ENCODE measurements around the gene RNF220. TPM values are rescaled to one million over a fixed set of nuclear protein-coding genes. Genes with fewer than 3 reads are reported as not detected.

Gene RNF220
- total and polyA plus RNA-seq, 2 of the 13 experiments (the other 11 are each of a cell fraction or from before 2014, with no cell fraction given): 48.2 to 72.1 TPM

- TF ChIP-seq ZNF232 (CRISPR knock-in tag; IDR thresholded peaks at IDR 0.05; ENCODE audit: borderline replicate concordance) (0 out of 2 replicates have a peak, but pooled peaks have one; percentile 19), ZNF547 (CRISPR knock-in tag; IDR thresholded peaks at IDR 0.05) (0 out of 2 replicates have a peak, but pooled peaks have one; percentile 11)
Measured at GRCh38 chr1:44631333-44631646, 226.2 kb downstream of the RNF220 start (continued).

- 11% methylated on average over 23 of the region's 88 CpGs for WGBS (ENCODE audit: low lambda C conversion rate)
- Histone ChIP-seq H2AFZ (ENCODE audit: low read length) (no peak overlapping the region), H3K27ac (ENCODE audit: extremely low read length, insufficient read depth, low read length) (peak overlapping the region; percentile 97), H3K4me1 (ENCODE audit: insufficient read depth, low read length) (peaks cover 38% of the 10 kb centered on the region), H3K9ac (ENCODE audit: insufficient read depth, low read depth, low read length) (peak overlapping the region; percentile 84), H3K27me3 (ENCODE audit: control insufficient read depth in 1 of 2, insufficient read depth in 2 of 2, low read length in 2 of 2) (no peaks in the 10 kb centered on the region), H4K20me1 (ENCODE audit: insufficient read depth, low read length) (no peaks in the 10 kb centered on the region), H3K4me2 (ENCODE audit: low read depth, low read length) (peak overlapping the region; percentile 92), H3K79me2 (ENCODE audit: insufficient read depth, low read length) (peaks cover 21% of the 10 kb centered on the region), H3K36me3 (replicated peaks in 1 of 2; ENCODE audit: control insufficient read depth in 1 of 2, insufficient read depth in 2 of 2, low read length in 2 of 2) (peaks cover 23 to 40% of the 10 kb centered on the region in 2 experiments), H3K9me3 (ENCODE audit: low read length) (no peaks in the 10 kb centered on the region), H3K4me3 (replicated peaks in 1 of 3; ENCODE audit: insufficient read depth in 1 of 3, low read depth in 2 of 3, low read length in 3 of 3) (peak overlapping the region; percentile 66 to 85 (median 76))
- in situ Hi-C loops (cut with HindIII; ENCODE audit: extremely low pct_ligation_motif_present, low pct_unique_long_range_greater_than_20kb): no loop called here
- ATAC-seq (peak; percentile 85), FAIRE-seq (no peak), DNase-seq (ENCODE audit: low spot score) (peak; percentile 84)
- CTCF ChIA-PET (ENCODE audit: low intra/inter-chr PET ratio, low total read pairs): no interaction called here
- intact Hi-C loops (cut with micrococcal nuclease; ENCODE audit: unreplicated experiment): loop anchor here (1.0 to 5.0 kb wide), 2 partner anchors 23 to 575 kb away; partner anchors contain the start of gene ZSWIM5
- POLR2A ChIA-PET: interaction anchor here (0.6 to 3.5 kb wide), 18 partner anchors 9 to 982 kb away, joined by 3 to 34 read pairs (median 7); partner anchors contain the start of genes ARMH1, KDM4A and TMEM53
- no TSS peak for BruUV-seq (replicated peaks)
- TF ChIP-seq CBFB (CRISPR knock-in tag; IDR thresholded peaks at IDR 0.05) (no peak), NR1H2 (CRISPR knock-in tag; IDR thresholded peaks at IDR 0.05; ENCODE audit: borderline replicate concordance, low read depth) (no peak), ZBTB7B (CRISPR knock-in tag; IDR thresholded peaks at IDR 0.05) (no peak; the same call in 1 of the 2 replicates), GPN1 (CRISPR knock-in tag; IDR thresholded peaks at IDR 0.05; ENCODE audit: borderline replicate concordance) (no peak), ELF3 (CRISPR knock-in tag; IDR thresholded peaks at IDR 0.05) (peak; percentile 80), CHD2 (IDR thresholded peaks at IDR 0.05; ENCODE audit: low read depth, low read length) (no peak), FOXC1 (CRISPR knock-in tag; IDR thresholded peaks at IDR 0.05; ENCODE audit: borderline replicate concordance) (no peak; the same call in 1 of the 2 replicates), SRF (IDR thresholded peaks at IDR 0.05; ENCODE audit: low read depth, low read length) (no peak), ZNF841 (CRISPR knock-in tag; IDR thresholded peaks at IDR 0.05; ENCODE audit: borderline replicate concordance) (no peak), ZNF75D (CRISPR knock-in tag; IDR thresholded peaks at IDR 0.05; ENCODE audit: borderline replicate concordance) (no peak), ZBTB14 (CRISPR knock-in tag; IDR thresholded peaks at IDR 0.05) (no peak), ZZZ3 (CRISPR knock-in tag; IDR thresholded peaks at IDR 0.05; ENCODE audit: borderline replicate concordance) (no peak), KLF15 (CRISPR knock-in tag; IDR thresholded peaks at IDR 0.05; ENCODE audit: borderline replicate concordance) (no peak), ZNF891 (CRISPR knock-in tag; IDR thresholded peaks at IDR 0.05) (no peak; the same call in 1 of the 2 replicates), MTF2 (CRISPR knock-in tag; IDR thresholded peaks at IDR 0.05; ENCODE audit: borderline replicate concordance) (no peak)
- TF ChIP-seq, protein P1, sequence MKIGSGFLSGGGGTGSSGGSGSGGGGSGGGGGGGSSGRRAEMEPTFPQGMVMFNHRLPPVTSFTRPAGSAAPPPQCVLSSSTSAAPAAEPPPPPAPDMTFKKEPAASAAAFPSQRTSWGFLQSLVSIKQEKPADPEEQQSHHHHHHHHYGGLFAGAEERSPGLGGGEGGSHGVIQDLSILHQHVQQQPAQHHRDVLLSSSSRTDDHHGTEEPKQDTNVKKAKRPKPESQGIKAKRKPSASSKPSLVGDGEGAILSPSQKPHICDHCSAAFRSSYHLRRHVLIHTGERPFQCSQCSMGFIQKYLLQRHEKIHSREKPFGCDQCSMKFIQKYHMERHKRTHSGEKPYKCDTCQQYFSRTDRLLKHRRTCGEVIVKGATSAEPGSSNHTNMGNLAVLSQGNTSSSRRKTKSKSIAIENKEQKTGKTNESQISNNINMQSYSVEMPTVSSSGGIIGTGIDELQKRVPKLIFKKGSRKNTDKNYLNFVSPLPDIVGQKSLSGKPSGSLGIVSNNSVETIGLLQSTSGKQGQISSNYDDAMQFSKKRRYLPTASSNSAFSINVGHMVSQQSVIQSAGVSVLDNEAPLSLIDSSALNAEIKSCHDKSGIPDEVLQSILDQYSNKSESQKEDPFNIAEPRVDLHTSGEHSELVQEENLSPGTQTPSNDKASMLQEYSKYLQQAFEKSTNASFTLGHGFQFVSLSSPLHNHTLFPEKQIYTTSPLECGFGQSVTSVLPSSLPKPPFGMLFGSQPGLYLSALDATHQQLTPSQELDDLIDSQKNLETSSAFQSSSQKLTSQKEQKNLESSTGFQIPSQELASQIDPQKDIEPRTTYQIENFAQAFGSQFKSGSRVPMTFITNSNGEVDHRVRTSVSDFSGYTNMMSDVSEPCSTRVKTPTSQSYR (CRISPR knock-in tag; IDR thresholded peaks at IDR 0.05; ENCODE audit: borderline replicate concordance): no peak
Measured at GRCh38 chr1:44631647-44632539, 226.8 kb downstream of the RNF220 start.
